ENCODE results near the gene CPSF3.

Gene CPSF3

GRCh38 chr2:9465170-9465569, 41.7 kb downstream of the CPSF3 start:
- Histone ChIP-seq H3K27me3 (ENCODE audit: insufficient read depth, low read length, poor library complexity, severe bottlenecking) (no peaks in the 10 kb centered on the region), H3K79me2 (ENCODE audit: insufficient read depth, low read length) (no peaks in the 10 kb centered on the region), H3K4me2 (ENCODE audit: low read depth, low read length, poor library complexity, severe bottlenecking) (no peak overlapping the region), H3K36me3 (ENCODE audit: insufficient read depth, low read length) (peaks cover 27% of the 10 kb centered on the region; the same call in 1 of the 2 replicates), H3K9me3 (ENCODE audit: insufficient read depth, low read depth, low read length) (no peaks in the 10 kb centered on the region), H3F3A (ENCODE audit: low read depth) (no peaks in the 10 kb centered on the region; the same call in 1 of the 2 replicates), H3K4me3 (ENCODE audit: low read length, poor library complexity, severe bottlenecking) (no peak overlapping the region), H3K9ac (ENCODE audit: low read depth, low read length, poor library complexity, severe bottlenecking) (no peak overlapping the region), H3K4me1 (ENCODE audit: insufficient read depth, low read length, poor library complexity, severe bottlenecking) (peaks cover 8% of the 10 kb centered on the region), H2AFZ (ENCODE audit: low read length) (no peak overlapping the region), H4K20me1 (ENCODE audit: insufficient read depth, low read length, poor library complexity, severe bottlenecking) (no peaks in the 10 kb centered on the region), H3K9me2 (replicated peaks; ENCODE audit: low read depth, low read length) (no peaks in the 10 kb centered on the region)
- no peak for TF ChIP-seq EZH2phosphoT487 (IDR thresholded peaks at IDR 0.05; ENCODE audit: borderline replicate concordance)
- TF ChIP-seq, protein P1, sequence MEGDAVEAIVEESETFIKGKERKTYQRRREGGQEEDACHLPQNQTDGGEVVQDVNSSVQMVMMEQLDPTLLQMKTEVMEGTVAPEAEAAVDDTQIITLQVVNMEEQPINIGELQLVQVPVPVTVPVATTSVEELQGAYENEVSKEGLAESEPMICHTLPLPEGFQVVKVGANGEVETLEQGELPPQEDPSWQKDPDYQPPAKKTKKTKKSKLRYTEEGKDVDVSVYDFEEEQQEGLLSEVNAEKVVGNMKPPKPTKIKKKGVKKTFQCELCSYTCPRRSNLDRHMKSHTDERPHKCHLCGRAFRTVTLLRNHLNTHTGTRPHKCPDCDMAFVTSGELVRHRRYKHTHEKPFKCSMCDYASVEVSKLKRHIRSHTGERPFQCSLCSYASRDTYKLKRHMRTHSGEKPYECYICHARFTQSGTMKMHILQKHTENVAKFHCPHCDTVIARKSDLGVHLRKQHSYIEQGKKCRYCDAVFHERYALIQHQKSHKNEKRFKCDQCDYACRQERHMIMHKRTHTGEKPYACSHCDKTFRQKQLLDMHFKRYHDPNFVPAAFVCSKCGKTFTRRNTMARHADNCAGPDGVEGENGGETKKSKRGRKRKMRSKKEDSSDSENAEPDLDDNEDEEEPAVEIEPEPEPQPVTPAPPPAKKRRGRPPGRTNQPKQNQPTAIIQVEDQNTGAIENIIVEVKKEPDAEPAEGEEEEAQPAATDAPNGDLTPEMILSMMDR (conservative IDR thresholded peaks at IDR 0.05; ENCODE audit: low read length): no peak

DNA sequence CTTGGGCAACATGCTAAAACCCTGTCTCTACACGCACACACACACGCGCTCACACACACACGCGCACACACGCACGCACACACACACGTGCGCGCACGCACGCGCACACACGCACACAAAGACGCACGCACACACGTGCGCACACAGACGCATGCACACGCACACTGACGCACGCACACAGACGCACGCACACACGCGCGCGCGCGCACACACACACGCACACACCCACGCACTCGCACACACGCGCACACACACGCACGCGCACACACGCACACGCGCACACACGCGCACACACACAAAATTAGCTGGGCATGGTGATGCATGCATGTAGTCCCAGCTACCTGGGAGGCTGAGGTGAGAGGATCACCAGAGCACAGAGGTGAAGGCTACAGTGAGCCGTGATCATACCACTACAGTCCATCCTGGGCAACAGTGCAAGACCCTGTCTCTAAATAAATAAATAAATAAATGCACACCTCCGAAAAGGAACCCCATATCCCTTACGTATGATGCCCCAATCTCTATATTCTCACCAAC, 42.8 kb downstream of the CPSF3 start:
- Histone ChIP-seq H3K4me1 (ENCODE audit: insufficient read depth, low read length, poor library complexity, severe bottlenecking) (peaks cover 8% of the 10 kb centered on the region), H3K4me2 (ENCODE audit: low read depth, low read length, poor library complexity, severe bottlenecking) (no peak overlapping the region), H3K9ac (ENCODE audit: low read depth, low read length, poor library complexity, severe bottlenecking) (no peak overlapping the region), H3K79me2 (ENCODE audit: insufficient read depth, low read length) (no peaks in the 10 kb centered on the region), H3K4me3 (ENCODE audit: low read length, poor library complexity, severe bottlenecking) (no peak overlapping the region), H4K20me1 (ENCODE audit: insufficient read depth, low read length, poor library complexity, severe bottlenecking) (no peaks in the 10 kb centered on the region), H3K9me3 (ENCODE audit: insufficient read depth, low read depth, low read length) (no peaks in the 10 kb centered on the region), H3K9me2 (replicated peaks; ENCODE audit: low read depth, low read length) (no peaks in the 10 kb centered on the region), H2AFZ (ENCODE audit: low read length) (no peak overlapping the region), H3K27me3 (ENCODE audit: insufficient read depth, low read length, poor library complexity, severe bottlenecking) (no peaks in the 10 kb centered on the region), H3F3A (ENCODE audit: low read depth) (no peaks in the 10 kb centered on the region; the same call in 1 of the 2 replicates), H3K36me3 (ENCODE audit: insufficient read depth, low read length) (peaks cover 23% of the 10 kb centered on the region; the same call in 1 of the 2 replicates)
- TF ChIP-seq, protein P1 (conservative IDR thresholded peaks at IDR 0.05; ENCODE audit: low read length): no peak
- no peak for TF ChIP-seq EZH2phosphoT487 (IDR thresholded peaks at IDR 0.05; ENCODE audit: borderline replicate concordance)

DNA sequence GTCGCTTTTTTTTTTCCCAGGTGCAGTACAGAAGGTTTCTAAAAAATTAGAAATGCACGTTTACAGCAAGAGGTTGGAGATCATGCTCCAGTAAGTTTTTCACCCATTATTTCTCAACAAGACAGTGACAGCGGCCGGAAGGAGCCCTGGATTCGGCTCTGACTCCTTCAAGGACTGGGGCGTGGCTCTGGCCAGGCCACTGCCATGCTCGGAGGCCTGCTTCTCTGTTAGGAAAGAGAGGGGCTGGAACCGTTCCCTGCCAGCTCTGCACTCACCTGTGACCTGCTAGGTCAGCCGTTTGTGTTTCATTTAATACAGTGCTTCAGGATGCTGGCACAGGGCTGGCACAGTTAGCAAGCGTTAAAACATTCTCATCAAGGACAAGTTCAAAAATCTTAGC, 44.2 kb downstream of the CPSF3 start:
- TF ChIP-seq, protein P1 (conservative IDR thresholded peaks at IDR 0.05; ENCODE audit: low read length): no peak
- no peak for TF ChIP-seq EZH2phosphoT487 (IDR thresholded peaks at IDR 0.05; ENCODE audit: borderline replicate concordance)
- H3K4me1 ChIP-seq (ENCODE audit: insufficient read depth, low read length, poor library complexity, severe bottlenecking): peaks cover 8% of the 10 kb centered on the region
- H3K36me3 ChIP-seq (ENCODE audit: insufficient read depth, low read length): peaks cover 26% of the 10 kb centered on the region; the same call in 1 of the 2 replicates
- no peak overlapping the region for H3K9ac ChIP-seq (ENCODE audit: low read depth, low read length, poor library complexity, severe bottlenecking)
- no peaks in the 10 kb centered on the region for H4K20me1 ChIP-seq (ENCODE audit: insufficient read depth, low read length, poor library complexity, severe bottlenecking)
- H3F3A ChIP-seq (ENCODE audit: low read depth): no peaks in the 10 kb centered on the region; the same call in 1 of the 2 replicates
- no peaks in the 10 kb centered on the region for H3K9me2 ChIP-seq (replicated peaks; ENCODE audit: low read depth, low read length)
- no peak overlapping the region for H3K4me2 ChIP-seq (ENCODE audit: low read depth, low read length, poor library complexity, severe bottlenecking)
- H2AFZ ChIP-seq (ENCODE audit: low read length): no peak overlapping the region
- no peaks in the 10 kb centered on the region for H3K27me3 ChIP-seq (ENCODE audit: insufficient read depth, low read length, poor library complexity, severe bottlenecking)
- H3K79me2 ChIP-seq (ENCODE audit: insufficient read depth, low read length): no peaks in the 10 kb centered on the region
- no peaks in the 10 kb centered on the region for H3K9me3 ChIP-seq (ENCODE audit: insufficient read depth, low read depth, low read length)
- H3K4me3 ChIP-seq (ENCODE audit: low read length, poor library complexity, severe bottlenecking): no peak overlapping the region
